ENCODE results near the gene NUP50. TPM values are rescaled to one million over a fixed set of nuclear protein-coding genes. Genes with fewer than 3 reads are reported as not detected.

The NUP50 gene
- total and polyA plus RNA-seq, 2 of the 13 experiments (the other 11 are each of a cell fraction or from before 2014, with no cell fraction given), result 14.2 to 52.4 TPM

GRCh38 chr22:45224331-45224730 is 60.6 kb downstream of the NUP50 start:
- Histone ChIP-seq H3K27me3 (ENCODE audit: control insufficient read depth in 1 of 2, insufficient read depth in 2 of 2, low read length in 2 of 2) (no peaks in the 10 kb centered on the region), H3K4me2 (ENCODE audit: low read depth, low read length) (no peak overlapping the region), H4K20me1 (ENCODE audit: insufficient read depth, low read length) (no peaks in the 10 kb centered on the region; the same call in 1 of the 2 replicates), H2AFZ (ENCODE audit: low read length) (no peak overlapping the region), H3K9ac (ENCODE audit: insufficient read depth, low read depth, low read length) (no peak overlapping the region), H3K79me2 (ENCODE audit: insufficient read depth, low read length) (peaks cover 16% of the 10 kb centered on the region), H3K4me1 (ENCODE audit: insufficient read depth, low read length) (peaks cover 42% of the 10 kb centered on the region), H3K36me3 (replicated peaks in 1 of 2; ENCODE audit: control insufficient read depth in 1 of 2, insufficient read depth in 2 of 2, low read length in 2 of 2) (no peaks in the 10 kb centered on the region), H3K4me3 (replicated peaks in 1 of 3; ENCODE audit: insufficient read depth in 1 of 3, low read depth in 2 of 3, low read length in 3 of 3) (no peak overlapping the region), H3K27ac (ENCODE audit: extremely low read length, insufficient read depth, low read length) (no peak overlapping the region), H3K9me3 (ENCODE audit: low read length) (no peaks in the 10 kb centered on the region)
- BruUV-seq (replicated peaks), result no TSS peak
- WGBS (ENCODE audit: low lambda C conversion rate), result 76% methylated on average over 11 of the region's 11 CpGs
- intact Hi-C loops (cut with micrococcal nuclease; ENCODE audit: unreplicated experiment), result no loop called here
- TF ChIP-seq DDIT3 (CRISPR knock-in tag; IDR thresholded peaks at IDR 0.05), result no peak
- no peak for TF ChIP-seq ZBTB8A (CRISPR knock-in tag; IDR thresholded peaks at IDR 0.05; ENCODE audit: borderline replicate concordance, low read depth)
- TF ChIP-seq ZFP90 (CRISPR knock-in tag; IDR thresholded peaks at IDR 0.05; ENCODE audit: borderline replicate concordance), result no peak
- TF ChIP-seq DMAP1 (CRISPR knock-in tag; IDR thresholded peaks at IDR 0.05), result no peak
- TF ChIP-seq NR3C1 (CRISPR knock-in tag; IDR thresholded peaks at IDR 0.05), result no peak
- TF ChIP-seq ZFYVE20 (CRISPR knock-in tag; IDR thresholded peaks at IDR 0.05; ENCODE audit: borderline replicate concordance, low read depth), result no peak
- TF ChIP-seq ZMYM2 (CRISPR knock-in tag; IDR thresholded peaks at IDR 0.05), result no peak
- no peak for TF ChIP-seq ZBTB26 (CRISPR knock-in tag; IDR thresholded peaks at IDR 0.05; ENCODE audit: borderline replicate concordance)
- no peak for TF ChIP-seq ZNF124 (CRISPR knock-in tag; IDR thresholded peaks at IDR 0.05)
- TF ChIP-seq ZNF7 (CRISPR knock-in tag; IDR thresholded peaks at IDR 0.05), result no peak
- no peak for TF ChIP-seq ZFAT (CRISPR knock-in tag; conservative IDR thresholded peaks at IDR 0.05)
- TF ChIP-seq TBX2 (CRISPR knock-in tag; IDR thresholded peaks at IDR 0.05; ENCODE audit: borderline replicate concordance), result no peak
- TF ChIP-seq, protein P1, sequence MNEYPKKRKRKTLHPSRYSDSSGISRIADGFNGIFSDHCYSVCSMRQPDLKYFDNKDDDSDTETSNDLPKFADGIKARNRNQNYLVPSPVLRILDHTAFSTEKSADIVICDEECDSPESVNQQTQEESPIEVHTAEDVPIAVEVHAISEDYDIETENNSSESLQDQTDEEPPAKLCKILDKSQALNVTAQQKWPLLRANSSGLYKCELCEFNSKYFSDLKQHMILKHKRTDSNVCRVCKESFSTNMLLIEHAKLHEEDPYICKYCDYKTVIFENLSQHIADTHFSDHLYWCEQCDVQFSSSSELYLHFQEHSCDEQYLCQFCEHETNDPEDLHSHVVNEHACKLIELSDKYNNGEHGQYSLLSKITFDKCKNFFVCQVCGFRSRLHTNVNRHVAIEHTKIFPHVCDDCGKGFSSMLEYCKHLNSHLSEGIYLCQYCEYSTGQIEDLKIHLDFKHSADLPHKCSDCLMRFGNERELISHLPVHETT (CRISPR knock-in tag; conservative IDR thresholded peaks at IDR 0.05), result no peak
- TF ChIP-seq ARID4A (CRISPR knock-in tag; IDR thresholded peaks at IDR 0.05; ENCODE audit: borderline replicate concordance), result no peak
- TF ChIP-seq ZNF337 (CRISPR knock-in tag; IDR thresholded peaks at IDR 0.05; ENCODE audit: borderline replicate concordance, low read depth), result no peak
- no peak for TF ChIP-seq HOXD1 (CRISPR knock-in tag; IDR thresholded peaks at IDR 0.05)
- TF ChIP-seq RFX1 (IDR thresholded peaks at IDR 0.05), result no peak
- FAIRE-seq, result no peak
- ChIA-PET CTCF (ENCODE audit: low intra/inter-chr PET ratio, low total read pairs) (no interaction called here), POLR2A (no interaction called here)
- DNase-seq (ENCODE audit: low spot score), result no peak
- ATAC-seq, result no peak
- in situ Hi-C loops (cut with HindIII; ENCODE audit: extremely low pct_ligation_motif_present, low pct_unique_long_range_greater_than_20kb), result no loop called here
